Inflammatory macrophage (primary cell): ENCODE measurements around the gene CD226.

ENCODE experiments used
- DNase-seq, 2 donors: peaks; one replicate each; pipeline ENCODE4 v3.0.0-alpha.2; 2020 to 2022

Gene CD226

GRCh38 chr18:69808399-69808798 is 139.3 kb downstream of the CD226 start:
- no peak for DNase-seq

DNA sequence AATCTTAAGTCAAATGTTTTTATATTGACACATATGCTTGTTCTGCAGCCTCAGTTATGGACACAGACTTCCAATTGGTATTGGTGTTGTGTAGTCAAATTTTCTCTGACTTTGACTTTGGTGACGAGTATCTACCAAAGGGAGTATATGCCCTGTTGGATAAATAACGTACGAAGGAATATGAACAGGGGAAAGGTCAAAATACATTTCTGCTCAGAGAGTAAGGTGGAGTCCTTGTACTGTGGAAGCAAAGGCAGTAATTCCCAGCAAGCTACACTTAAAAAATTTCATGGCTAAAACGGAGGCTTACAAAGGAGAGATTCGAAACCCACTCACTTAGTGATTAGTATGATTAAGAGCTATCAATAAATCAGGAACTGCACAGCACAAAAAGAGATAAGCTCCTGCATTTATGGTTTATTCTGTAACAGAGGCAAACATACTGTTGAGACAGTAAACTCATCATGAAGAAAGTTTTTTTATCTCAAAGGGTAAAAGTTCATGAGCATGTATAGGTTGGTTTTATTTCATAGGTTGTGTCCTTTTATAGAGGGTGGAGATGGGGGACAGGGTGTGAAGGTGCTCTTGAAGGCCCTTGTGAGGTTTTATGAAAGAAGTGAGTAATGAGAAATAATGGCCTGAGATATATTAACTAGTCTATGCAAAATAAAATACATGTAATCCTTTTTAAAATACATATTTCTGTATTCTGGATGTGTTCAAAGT is 142.7 kb downstream of the CD226 start:
- no peak for DNase-seq
